ENCODE results near the gene NFATC1. TPM values are rescaled to one million over a fixed set of nuclear protein-coding genes. Genes with fewer than 3 reads are reported as not detected.

Gene NFATC1
- total RNA-seq, 4 donors from 2014 or later: 2.1 to 41.3 (median 7.6) TPM

DNA sequence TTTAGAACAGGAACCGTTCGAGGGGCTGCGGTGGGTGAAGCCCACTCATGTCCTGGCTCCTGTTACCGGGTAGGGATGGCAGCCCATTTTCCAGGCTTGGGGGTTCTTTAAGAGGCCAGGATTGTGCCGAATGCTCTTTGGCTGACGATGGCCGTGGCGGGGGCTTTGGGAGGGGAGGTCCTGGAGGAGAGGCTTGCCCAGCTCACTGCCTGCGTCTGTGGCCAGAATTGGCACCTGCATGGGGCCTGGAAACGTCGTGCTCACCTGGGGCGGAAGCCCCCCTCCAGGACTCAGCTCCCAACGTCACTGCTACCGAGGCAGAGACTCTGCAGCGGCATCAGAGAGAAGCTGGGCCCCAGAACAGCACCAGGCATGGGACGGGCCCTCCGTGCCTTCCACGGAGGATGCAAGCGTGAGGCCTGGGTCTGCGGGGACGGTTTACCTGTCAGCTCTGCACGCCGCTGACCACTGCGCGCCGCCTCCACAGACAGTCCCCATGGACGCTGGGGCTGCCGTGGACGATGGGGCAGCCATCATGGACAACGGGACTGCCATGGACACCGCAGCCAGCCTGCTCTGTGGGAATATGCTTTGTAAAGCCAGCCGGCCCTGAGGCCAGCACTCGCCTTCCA, 82.9 kb downstream of the NFATC1 start:
- TF ChIP-seq POLR2A (IDR thresholded peaks at IDR 0.05): no peak
- TF ChIP-seq CTCF (IDR thresholded peaks at IDR 0.05): no peak
- H3K4me3 ChIP-seq: no peak overlapping the region
- no peaks in the 10 kb centered on the region for H3K9me3 ChIP-seq
- no peak overlapping the region for H3K27ac ChIP-seq
- no peaks in the 10 kb centered on the region for H3K4me1 ChIP-seq
- peak in 1 of 3 donors; percentile 27 for DNase-seq
- H3K36me3 ChIP-seq: peaks cover 0 to 11% (median 0%) of the 10 kb centered on the region in 3 donors
- H3K27me3 ChIP-seq: no peaks in the 10 kb centered on the region

- H3K4me1 ChIP-seq: no peaks in the 10 kb centered on the region
- no peak for DNase-seq
- H3K9me3 ChIP-seq: no peaks in the 10 kb centered on the region
- H3K4me3 ChIP-seq: no peak overlapping the region
- TF ChIP-seq CTCF (IDR thresholded peaks at IDR 0.05): no peak
- no peak for TF ChIP-seq POLR2A (IDR thresholded peaks at IDR 0.05)
- H3K27ac ChIP-seq: no peak overlapping the region
- peaks cover 0 to 11% (median 0%) of the 10 kb centered on the region in 3 donors for H3K36me3 ChIP-seq
- no peaks in the 10 kb centered on the region for H3K27me3 ChIP-seq
Observed at GRCh38 chr18:79479116-79479760, 83.5 kb downstream of the NFATC1 start.

DNA sequence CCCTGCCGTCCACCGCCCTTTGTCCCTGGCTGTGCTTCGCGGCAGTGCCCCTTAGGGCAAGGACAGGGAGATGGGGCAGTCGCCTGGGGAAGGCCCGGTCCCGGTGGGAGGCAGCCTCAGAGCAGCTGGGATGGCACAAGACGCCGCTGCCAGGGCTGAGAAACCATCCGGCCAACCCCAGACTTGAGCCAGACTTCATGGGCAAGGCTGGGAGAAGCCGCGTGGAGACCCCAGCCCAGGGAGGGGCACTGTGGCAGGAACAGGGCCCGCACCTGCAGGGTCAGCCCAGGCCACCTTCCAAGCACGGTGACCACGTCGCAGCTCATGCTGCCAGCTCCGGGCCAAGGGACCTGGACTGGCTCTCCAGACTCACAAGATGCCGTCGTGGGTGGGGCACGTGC, 84.0 kb downstream of the NFATC1 start:
- H3K27me3 ChIP-seq: no peaks in the 10 kb centered on the region
- DNase-seq: peak in 1 of 3 donors; percentile 29

DNA sequence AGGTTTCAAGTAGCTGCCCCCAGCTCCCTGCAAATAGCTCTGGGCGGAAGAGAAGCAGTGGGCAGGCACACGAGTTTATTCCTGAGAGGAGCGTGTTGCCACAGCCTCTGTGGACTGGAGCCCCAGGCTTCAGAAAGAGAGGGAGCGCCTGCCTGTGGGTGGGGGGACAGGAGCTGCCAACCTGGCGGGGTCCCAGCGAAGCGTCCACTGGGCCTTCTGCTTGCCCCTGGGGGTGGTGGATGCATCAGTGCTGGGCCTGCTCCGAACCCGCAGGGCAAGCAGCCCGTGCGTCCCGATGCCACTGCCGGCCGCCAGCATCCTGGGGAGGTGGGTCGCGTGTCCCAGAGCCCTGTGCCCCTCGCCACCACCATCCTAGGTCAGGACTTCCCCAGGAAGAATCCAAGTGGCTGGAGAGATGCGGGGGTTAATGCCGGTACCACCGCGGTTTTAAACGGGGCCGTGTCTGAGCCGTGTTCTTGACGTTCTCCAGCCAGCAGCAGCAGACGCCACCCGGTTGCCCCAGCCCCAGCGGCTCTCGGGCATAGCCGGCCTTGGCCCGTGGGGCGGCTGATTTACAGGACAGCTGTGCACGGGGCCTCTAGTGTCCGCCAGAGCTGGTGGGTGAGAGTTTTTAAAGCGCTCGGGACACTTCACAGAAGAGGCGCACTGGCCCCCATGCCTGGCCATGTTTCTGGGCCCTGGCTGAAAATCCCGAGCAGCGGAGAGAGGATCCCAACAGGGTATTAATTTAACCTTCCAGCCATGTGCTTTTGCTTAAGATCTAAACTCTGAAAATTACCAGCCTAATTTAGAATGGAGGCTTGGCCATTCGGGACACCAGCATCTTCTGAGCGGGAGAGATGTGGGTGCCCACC, 84.7 kb downstream of the NFATC1 start:
- DNase-seq: peak in 2 of 3 donors; percentile 28 to 41
- H3K4me1 ChIP-seq: no peaks in the 10 kb centered on the region

More for the DNA sequence above, 84.0 kb downstream of the NFATC1 start:
- Histone ChIP-seq H3K9me3 (no peaks in the 10 kb centered on the region), H3K36me3 (peaks cover 0 to 11% (median 0%) of the 10 kb centered on the region in 3 donors), H3K27ac (no peak overlapping the region), H3K4me1 (no peaks in the 10 kb centered on the region), H3K4me3 (no peak overlapping the region)
- TF ChIP-seq CTCF (IDR thresholded peaks at IDR 0.05) (no peak), POLR2A (IDR thresholded peaks at IDR 0.05) (no peak)

More for the DNA sequence above, 84.7 kb downstream of the NFATC1 start:
- H3K27me3 ChIP-seq: no peaks in the 10 kb centered on the region
- TF ChIP-seq POLR2A (IDR thresholded peaks at IDR 0.05): no peak
- TF ChIP-seq CTCF (IDR thresholded peaks at IDR 0.05): no peak
- no peak overlapping the region for H3K27ac ChIP-seq
- peaks cover 0 to 11% (median 0%) of the 10 kb centered on the region in 3 donors for H3K36me3 ChIP-seq
- no peak overlapping the region for H3K4me3 ChIP-seq
- no peaks in the 10 kb centered on the region for H3K9me3 ChIP-seq
